ENCODE data around the gene RALA. TPM values are rescaled to one million over a fixed set of nuclear protein-coding genes. Genes with fewer than 3 reads are reported as not detected.

RALA gene
- total and polyA plus RNA-seq, 2 experiments from 2014 or later = 43.5 to 231 TPM

- Histone ChIP-seq H4K20me1 (replicated peaks; ENCODE audit: insufficient read depth) (0 out of 2 replicates have a peak, but pooled peaks cover 3% of the 10 kb centered on the region), H3K27ac (ENCODE audit: low read depth) (no peak overlapping the region; the same call in 1 of the 2 replicates), H2AFZ (no peak overlapping the region), H3K4me1 (ENCODE audit: insufficient read depth) (no peaks in the 10 kb centered on the region), H3K4me2 (no peak overlapping the region), H3K36me3 (ENCODE audit: insufficient read depth) (peaks cover 14% of the 10 kb centered on the region; the same call in 1 of the 2 replicates), H3K27me3 (ENCODE audit: insufficient read depth) (no peaks in the 10 kb centered on the region), H3F3A (replicated peaks; ENCODE audit: low read depth) (no peaks in the 10 kb centered on the region), H3K79me2 (replicated peaks; ENCODE audit: insufficient read depth) (no peaks in the 10 kb centered on the region), H3K4me3 (no peak overlapping the region), H3K9me2 (ENCODE audit: insufficient read depth) (no peaks in the 10 kb centered on the region)
- ATAC-seq (no peak), DNase-seq (ENCODE audit: low spot score) (no peak)
- H3K9me3 Mint-ChIP-seq = no peaks in the 10 kb centered on the region; the same call in 2 of the 3 replicates
- H3K4me1 Mint-ChIP-seq = peaks cover 2% of the 10 kb centered on the region; the same call in 1 of the 3 replicates
- no peak overlapping the region for H3K4me3 Mint-ChIP-seq
- no peak overlapping the region; the same call in 1 of the 2 replicates for H3K27ac Mint-ChIP-seq
- H3K27me3 Mint-ChIP-seq (ENCODE audit: insufficient read depth, low read depth, poor library complexity) = no peaks in the 10 kb centered on the region
- no peak for TF ChIP-seq ZNF331 (CRISPR knock-in tag; IDR thresholded peaks at IDR 0.05; ENCODE audit: low read depth)
- no peak for TF ChIP-seq EZH2 (IDR thresholded peaks at IDR 0.05; ENCODE audit: low read depth, unreplicated experiment)
- TF ChIP-seq JUNB (IDR thresholded peaks at IDR 0.05; ENCODE audit: unreplicated experiment) = no peak
- H3K36me3 Mint-ChIP-seq (ENCODE audit: low read depth) = peaks cover 39% of the 10 kb centered on the region
Observed at GRCh38 chr7:39697483-39697882, 74.1 kb downstream of the RALA start.

GRCh38 chr7:39700165-39700564, 76.8 kb downstream of the RALA start:
- no peaks in the 10 kb centered on the region for H3K9me3 Mint-ChIP-seq
- peak overlapping the region; percentile 15; the same call in 1 of the 2 replicates for H3K27ac ChIP-seq (ENCODE audit: low read depth)
- no peak overlapping the region for H3K4me3 Mint-ChIP-seq
- no peaks in the 10 kb centered on the region for H3K27me3 ChIP-seq (ENCODE audit: insufficient read depth)
- no peak for TF ChIP-seq CREB1 (CRISPR knock-in tag; IDR thresholded peaks at IDR 0.05; ENCODE audit: low read depth)
- TF ChIP-seq EZH2 (IDR thresholded peaks at IDR 0.05; ENCODE audit: low read depth, unreplicated experiment) = no peak
- no peak for TF ChIP-seq EZH2phosphoT487 (IDR thresholded peaks at IDR 0.05; ENCODE audit: unreplicated experiment)
- TF ChIP-seq REST (IDR thresholded peaks at IDR 0.05; ENCODE audit: unreplicated experiment) = no peak
- no peak for TF ChIP-seq ZNF462 (CRISPR knock-in tag; IDR thresholded peaks at IDR 0.05)
- no peak for TF ChIP-seq ZNF331 (CRISPR knock-in tag; IDR thresholded peaks at IDR 0.05; ENCODE audit: low read depth)
- no peak for TF ChIP-seq NANOG (IDR thresholded peaks at IDR 0.05; ENCODE audit: borderline replicate concordance)
- TF ChIP-seq ETS1 (IDR thresholded peaks at IDR 0.05) = no peak
- no peak for TF ChIP-seq STAT1 (IDR thresholded peaks at IDR 0.05; ENCODE audit: unreplicated experiment)
- TF ChIP-seq ZNF114 (CRISPR knock-in tag; IDR thresholded peaks at IDR 0.05) = no peak
- H2AFZ ChIP-seq = no peak overlapping the region
- 0 out of 2 replicates have a peak, but pooled peaks cover 8% of the 10 kb centered on the region for H3K36me3 ChIP-seq (ENCODE audit: insufficient read depth)
- H3K4me1 Mint-ChIP-seq = peaks cover 2% of the 10 kb centered on the region; the same call in 1 of the 3 replicates
- peaks cover 29% of the 10 kb centered on the region for H3K36me3 Mint-ChIP-seq (ENCODE audit: low read depth)
- H4K20me1 ChIP-seq (replicated peaks; ENCODE audit: insufficient read depth) = no peaks in the 10 kb centered on the region
- H3F3A ChIP-seq (replicated peaks; ENCODE audit: low read depth) = no peaks in the 10 kb centered on the region
- no peak overlapping the region for H3K4me3 ChIP-seq
- no peaks in the 10 kb centered on the region for H3K4me1 ChIP-seq (ENCODE audit: insufficient read depth)
- peak overlapping the region; percentile 40 for H3K27ac Mint-ChIP-seq
- H3K9me2 ChIP-seq (ENCODE audit: insufficient read depth) = no peaks in the 10 kb centered on the region
- H3K4me2 ChIP-seq = no peak overlapping the region
- DNase-seq (ENCODE audit: low spot score) (no peak), ATAC-seq (no peak)
- no peaks in the 10 kb centered on the region for H3K27me3 Mint-ChIP-seq (ENCODE audit: insufficient read depth, low read depth, poor library complexity)
- H3K79me2 ChIP-seq (replicated peaks; ENCODE audit: insufficient read depth) = no peaks in the 10 kb centered on the region

All from GM23338 (cell line).